HG03571 (cell line): ENCODE data around the gene TRAPPC2L.

Experiments
- ATAC-seq: cut with Tn5 transposase; IDR thresholded peaks from one replicate; pipeline ENCODE4 v1.9.1; 2021; ENCODE audit not compliant: unreplicated experiment

TRAPPC2L gene

DNA sequence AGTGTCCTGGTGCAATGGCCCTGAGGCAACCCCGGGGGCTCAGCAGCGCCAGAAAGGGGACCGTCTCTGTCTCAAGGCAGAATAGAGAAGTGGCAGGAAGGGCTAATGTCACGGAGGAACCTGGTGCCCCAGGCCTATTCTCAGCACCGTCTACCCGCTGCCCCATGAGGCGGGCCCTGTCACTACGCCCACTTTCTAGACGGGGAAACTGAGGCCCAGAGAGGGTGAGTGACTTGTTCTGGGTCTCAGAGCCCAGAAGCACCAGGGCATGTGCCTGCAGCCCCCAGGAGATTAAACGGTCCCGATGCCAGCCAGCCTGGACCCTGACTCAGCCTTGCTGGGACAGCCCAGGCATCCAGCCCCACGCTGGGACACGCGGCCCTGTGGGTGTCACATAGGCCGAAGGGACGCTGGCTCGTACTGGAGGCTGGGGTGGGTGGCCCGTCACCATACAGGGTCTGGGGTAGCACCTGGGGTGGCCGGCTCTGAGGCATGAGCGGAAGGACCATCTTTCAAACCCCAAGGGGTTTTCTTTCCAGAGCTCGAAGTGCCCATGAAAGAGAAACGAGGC is 49.7 kb downstream of the TRAPPC2L start:
- ATAC-seq: no peak

DNA sequence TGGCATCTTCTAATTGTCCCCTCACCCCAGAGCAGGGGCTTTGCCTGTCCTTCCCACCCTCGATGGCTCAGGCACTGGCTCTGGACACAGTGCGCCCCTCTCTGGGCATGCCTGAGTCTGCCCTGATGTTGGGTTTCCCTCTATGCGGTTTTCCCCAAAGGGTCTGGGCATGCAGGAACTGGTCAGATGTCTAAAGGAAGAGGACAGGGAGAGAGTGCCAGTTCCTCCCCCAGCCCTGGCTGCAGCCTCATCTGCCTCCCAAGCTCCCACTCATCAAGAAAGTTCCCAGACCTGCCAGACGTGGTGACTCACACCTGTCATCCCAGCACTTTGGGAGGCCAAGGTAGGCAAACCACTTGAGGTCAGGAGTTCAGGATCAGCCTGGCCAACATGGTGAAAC is 50.8 kb downstream of the TRAPPC2L start:
- no peak for ATAC-seq

DNA sequence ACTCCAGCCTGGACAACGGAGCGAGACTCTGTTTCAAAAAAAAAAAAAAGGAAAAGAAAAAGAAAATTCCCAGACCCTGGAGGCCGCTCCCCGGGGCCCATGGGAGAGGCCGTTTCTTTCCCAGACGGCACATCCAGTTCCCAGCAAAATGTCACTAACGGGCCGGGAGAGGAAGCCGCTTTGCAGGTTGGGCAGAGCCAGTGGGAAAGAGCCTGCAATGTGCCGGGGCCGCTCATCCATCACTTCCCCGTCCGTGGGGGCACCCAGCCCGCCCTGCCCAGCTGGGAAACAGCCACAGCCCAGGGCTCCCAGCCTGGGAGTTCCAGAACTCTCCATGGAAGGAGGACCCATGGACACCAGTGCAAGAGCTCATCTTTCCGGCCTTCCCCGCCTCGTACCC is 51.4 kb downstream of the TRAPPC2L start:
- no peak for ATAC-seq

DNA sequence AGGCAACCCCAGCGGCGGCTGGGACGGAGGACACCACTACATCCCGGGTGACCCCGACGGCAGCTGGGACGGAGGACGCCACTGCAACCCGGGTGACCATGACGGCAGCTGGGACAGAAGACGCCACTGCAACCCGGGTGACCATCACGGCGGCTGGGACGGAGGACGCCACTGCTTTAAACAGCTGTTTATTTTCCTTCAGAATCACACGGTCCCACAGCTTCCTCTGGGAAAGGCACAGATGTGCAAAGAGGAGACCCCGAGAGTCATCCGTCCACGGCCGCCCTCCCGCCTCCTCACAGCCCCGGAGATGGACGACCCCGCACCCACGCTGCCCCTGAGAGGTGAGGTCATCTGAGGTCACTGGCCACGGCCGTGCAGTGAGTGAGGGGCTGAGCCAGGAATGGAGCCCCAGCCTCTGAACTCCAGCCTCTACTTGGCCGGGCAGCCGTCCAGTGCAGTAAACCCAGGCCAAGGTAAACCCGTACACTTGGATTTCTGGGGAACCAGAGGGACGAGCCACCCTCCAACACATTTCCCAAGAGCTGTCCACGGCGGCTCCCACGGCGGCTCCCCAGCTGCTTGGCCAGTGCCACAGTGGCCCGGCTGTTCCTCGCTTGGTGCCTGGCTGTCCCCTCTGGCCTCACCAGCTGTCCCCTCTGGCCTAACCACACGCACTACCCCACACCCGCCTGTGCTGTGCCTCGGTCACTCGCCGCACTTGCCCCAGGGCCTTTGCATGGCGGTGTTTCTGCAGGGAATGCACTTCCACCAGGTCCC is 52.7 kb downstream of the TRAPPC2L start:
- ATAC-seq: no peak

DNA sequence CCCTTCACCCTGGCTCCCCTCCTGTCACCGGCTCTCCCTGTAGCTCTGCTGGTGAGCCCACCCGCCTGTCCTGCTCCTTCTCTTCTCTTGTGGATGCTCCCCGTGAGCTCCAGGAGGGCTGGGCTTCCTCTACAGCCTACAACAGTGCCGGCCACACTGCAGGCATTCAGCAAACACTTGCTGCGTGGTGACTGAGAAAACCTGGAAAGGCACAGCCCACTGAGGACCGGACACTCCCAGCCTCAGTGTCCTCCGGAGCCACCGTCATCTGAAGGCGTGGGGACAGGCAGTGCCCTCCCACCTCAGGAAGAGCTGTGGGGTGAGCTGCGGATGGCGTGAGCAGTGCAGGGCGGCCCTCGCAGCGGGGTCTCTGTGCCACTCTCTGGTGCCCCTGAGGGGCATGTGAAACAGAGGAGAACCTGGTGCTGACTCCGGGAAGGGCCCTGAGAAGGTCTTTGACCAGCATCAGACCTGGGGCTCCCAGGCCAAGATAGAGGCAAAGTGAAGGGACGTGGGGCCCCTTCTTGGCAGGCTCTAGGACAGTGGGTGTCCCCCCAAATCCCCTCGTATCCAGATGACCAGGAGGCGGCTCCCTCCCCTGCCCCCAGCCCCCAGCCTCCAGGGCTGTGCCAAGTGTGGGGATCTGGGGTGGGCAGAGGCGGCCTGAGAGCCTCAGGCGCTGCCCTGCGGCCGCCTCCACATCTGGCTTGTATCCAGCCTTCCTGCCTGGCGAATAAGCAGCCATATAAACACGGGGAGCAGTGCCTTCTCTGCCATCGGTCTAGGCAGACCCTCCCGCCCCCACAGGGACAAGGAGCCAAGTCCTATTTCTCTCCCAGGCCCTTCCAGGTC is 53.6 kb downstream of the TRAPPC2L start:
- no peak for ATAC-seq

DNA sequence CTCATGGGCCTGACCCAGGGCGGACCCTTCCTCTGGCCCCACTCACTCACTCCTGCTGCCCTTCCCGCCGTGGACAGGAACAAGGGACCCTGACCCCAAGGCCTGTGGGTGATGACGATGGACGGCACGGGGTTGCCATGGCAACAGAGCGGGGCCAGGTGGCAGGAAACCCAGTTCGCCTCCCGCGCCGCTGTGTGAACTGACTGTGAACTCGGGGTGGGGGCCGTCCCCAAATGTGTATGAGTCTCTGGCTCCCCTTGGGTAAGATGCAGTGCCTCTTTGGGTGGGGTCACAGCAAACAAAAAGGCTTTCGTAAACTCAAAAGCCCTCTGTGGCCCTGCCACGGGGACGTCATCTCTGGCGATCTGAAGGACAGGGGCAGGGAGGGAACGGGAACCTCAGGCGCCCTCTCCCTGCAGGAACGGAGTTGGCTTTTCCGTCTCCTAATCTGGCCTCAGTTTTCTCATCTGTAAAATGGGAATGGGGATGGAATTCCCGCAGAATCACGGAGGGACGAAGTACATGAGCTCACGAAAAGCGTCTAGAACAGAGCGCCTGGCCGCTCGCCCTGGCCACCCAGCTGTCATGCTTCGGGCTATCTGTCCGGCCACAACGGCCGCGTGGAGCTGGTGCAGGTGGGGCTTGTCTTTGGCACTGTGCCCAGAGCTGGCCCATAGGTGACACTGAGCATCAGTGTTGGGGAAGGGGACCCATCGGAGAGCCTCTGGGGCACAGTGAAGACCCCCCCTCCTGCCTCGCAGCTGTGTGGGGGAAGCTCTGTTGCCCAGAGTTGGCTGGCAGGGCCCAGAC is 54.4 kb downstream of the TRAPPC2L start:
- ATAC-seq: no peak

DNA sequence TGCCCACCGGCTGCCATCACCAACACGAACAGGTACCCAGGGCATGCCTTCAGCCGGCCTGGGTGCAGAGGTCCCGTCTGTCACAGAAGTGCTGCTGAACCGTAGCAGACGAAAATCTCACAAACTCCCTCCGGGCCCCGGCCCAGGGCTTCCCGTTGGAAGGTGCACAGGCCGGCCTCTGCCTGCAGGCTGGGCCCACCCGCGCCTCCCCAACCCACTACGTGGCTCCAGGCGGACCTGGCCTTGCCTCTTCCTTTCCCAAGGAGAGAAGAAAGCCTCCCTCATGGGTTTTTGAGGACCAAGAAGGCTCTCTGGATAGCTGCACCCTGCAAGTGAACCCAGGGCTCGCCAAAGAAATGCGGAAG is 55.0 kb downstream of the TRAPPC2L start:
- no peak for ATAC-seq
